CD4-positive, alpha-beta T cell treated with Interleukin-1 beta for 1 hour (primary cell): ENCODE data around the gene ROBO2.

Source experiments
- DNase-seq, 2 donors: peaks; one replicate each; pipeline ENCODE4 v3.0.0-alpha.2; 2020 to 2022

The ROBO2 gene

DNA sequence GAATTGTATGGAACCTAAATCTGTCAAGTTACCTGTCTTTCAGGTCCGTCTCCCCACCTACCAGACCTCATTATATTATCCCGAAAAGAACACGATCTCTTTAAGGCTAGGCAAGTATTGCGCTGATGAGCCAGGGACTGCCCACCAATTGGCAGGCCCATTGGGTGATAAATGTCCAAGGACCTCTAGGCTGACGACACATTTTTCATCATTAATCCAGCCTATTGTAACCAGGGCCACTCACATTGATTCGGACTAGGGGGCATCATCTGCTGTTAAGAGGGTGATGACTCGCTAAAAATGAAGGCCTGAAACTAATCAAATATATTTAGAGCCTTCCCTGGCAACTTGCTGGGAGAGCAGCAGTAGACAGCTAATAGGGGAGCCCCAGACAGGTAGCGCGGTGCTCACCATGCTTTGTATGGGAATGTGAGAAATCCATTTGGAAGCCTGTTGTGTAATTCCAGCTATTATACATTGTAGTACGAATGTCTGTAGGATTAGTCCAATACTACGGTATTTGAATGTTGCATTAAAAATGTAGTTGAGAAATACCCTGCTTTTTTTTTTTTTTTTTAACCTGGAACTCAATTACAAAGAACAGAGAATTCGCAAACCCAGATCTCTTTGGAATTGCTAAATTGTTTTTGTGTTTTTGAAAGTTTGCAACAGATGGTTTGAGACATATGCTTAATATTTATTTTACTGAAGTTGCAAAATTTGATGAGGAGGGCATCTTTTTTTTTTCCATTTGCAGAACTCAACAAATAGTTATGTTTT is 156.1 kb downstream of the ROBO2 start:
- DNase-seq, result no peak

DNA sequence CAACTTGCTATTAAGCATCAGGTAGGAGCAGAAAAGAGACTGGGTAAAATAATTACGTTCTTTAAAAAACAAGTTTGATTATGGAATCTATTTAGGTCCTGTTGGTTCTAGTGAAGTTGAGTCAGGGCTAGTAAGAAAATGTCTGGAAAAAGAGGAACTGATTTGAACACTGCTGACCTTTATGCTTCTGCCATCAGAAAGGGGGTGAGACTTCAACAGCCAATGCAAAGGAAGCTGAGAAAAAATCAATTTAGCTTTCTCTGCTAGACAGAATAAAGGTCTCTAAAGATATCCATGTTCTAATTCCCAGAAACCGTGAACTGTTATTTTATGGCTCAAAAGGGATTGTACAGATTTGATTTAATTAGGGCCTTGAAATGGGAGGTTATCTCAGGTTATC is 157.5 kb downstream of the ROBO2 start:
- no peak for DNase-seq

DNA sequence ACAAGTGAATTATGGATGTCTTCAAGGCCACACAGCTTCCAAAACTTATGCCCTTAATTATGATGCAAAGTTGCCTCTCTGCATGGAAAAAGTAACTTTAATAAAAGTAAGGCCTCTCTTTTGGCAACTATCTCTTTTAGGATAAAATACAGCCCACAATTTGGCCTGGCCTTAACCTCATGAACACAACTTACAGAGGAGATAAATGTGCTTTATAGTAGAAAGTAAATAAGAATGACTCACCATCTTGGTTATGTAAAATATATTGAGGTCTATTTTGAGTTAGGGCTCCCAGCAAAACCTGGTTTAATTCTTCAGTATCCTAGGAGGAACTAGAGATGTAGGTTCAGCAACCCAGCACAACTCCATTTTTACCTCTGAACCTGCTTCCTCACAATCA is 164.0 kb downstream of the ROBO2 start:
- DNase-seq, result no peak

- no peak for DNase-seq
Measured at GRCh38 chr3:77204788-77205187, 164.9 kb downstream of the ROBO2 start.

- DNase-seq, result no peak
Measured at GRCh38 chr3:77207753-77208152, 167.9 kb downstream of the ROBO2 start.

DNA sequence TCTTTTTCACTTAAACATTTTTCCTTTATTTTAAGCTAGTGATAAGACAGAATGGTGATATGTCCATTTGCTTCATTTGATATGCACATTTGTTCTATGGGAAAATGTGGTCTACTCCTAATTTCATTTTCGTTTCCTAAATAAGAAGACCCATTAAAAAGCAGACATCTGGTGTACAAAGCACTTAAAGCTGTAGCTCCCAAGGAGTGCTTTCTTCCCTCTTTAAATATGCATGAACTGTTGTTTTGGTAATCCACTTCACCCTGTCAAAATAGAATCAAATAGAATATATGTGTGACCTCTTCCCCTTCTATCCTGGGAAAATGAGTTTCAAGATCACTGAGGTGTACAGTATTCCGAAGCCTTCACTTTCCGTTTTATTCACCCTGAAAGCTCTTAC is 182.8 kb downstream of the ROBO2 start:
- no peak for DNase-seq

DNA sequence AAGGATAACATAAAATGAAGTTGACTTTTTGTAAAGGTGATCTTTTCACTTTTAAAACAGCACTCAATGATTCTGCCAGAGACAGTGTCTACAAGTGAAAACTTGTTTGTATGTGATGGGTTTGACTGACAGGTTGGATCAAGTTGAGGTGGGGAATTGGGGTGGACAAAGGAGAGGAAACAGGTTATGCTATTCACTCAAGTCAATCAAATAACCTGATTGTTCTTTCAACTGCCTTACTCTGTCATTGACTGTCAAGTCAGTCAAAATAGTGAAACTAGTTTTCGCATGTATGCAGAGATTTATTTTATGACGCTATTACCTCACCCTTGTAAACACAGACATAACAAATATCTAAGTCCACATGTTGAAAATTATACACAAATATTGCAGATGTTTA is 187.7 kb downstream of the ROBO2 start:
- DNase-seq, result no peak

- no peak for DNase-seq
Measured at GRCh38 chr3:77232557-77232956, 192.7 kb downstream of the ROBO2 start.

GRCh38 chr3:77234004-77234403 is 194.1 kb downstream of the ROBO2 start:
- DNase-seq, result no peak

GRCh38 chr3:77236118-77236517 is 196.2 kb downstream of the ROBO2 start:
- DNase-seq, result no peak

DNA sequence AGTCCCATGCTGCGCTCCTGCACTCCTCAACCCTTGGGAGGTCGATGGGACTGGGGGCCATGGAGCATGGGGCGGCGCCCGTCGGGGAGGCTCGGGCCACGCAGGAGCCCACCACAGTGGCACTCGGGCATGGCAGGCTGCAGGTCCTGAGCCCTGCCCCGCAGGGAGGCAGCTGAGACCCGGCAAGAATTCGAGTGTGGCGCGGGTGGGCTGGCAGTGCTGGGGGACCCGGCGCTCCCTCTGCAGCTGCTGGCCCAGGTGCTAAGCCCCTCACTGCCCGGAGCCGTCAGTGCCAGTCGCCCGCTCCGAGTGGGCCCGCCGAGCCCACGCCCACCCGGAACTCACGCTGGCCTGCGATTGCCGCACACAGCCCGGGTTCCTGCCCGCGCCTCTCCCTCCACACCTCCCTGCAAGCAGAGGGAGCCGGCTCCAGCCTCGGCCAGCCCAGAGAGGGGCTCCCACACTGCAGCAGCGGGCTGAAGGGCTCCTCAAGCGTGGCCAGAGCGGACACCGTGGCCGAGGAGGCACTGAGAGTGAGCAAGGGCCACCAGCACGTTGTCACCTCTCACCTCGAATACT is 200.3 kb downstream of the ROBO2 start:
- DNase-seq, result no peak

DNA sequence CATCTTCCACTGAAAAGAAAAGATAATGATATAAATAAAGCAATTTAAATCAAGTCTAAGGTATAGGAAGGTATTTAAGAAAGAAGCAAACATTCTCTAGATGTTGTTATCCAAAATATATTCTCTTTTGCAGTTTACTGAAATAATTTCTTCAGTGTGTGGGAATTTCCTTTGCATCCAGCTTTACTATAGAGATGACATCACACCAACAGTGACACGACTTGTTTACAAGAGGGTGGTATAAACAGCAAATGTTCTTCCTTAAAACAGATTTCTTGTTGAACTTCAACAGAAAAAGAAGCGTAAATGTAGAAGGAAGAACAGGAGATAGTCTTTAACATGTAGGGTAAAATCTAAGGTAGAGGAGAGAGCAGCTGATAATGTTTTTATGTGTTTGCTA is 202.5 kb downstream of the ROBO2 start:
- DNase-seq, result no peak

DNA sequence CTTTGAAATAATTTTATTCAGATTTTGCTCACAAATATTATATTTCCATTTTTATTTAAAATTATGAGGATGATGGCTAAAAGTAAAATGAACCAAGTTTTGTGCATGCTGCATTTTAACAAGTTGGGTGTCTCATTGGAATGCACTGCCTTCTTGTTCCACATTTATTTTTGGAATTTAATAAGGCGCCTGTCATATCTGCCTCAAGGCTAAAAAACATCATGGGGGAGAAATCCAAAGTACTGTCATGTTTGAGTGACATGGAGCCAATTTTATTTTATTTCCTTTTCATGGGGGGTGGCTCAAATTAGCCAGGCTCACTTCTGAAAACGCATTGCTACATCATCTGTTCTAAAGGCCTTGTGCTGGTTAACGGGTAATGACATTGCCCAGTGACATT is 205.1 kb downstream of the ROBO2 start:
- DNase-seq, result no peak

GRCh38 chr3:77247061-77247460 is 207.2 kb downstream of the ROBO2 start:
- DNase-seq, result no peak

GRCh38 chr3:77247817-77248216 is 207.9 kb downstream of the ROBO2 start:
- DNase-seq, result no peak

DNA sequence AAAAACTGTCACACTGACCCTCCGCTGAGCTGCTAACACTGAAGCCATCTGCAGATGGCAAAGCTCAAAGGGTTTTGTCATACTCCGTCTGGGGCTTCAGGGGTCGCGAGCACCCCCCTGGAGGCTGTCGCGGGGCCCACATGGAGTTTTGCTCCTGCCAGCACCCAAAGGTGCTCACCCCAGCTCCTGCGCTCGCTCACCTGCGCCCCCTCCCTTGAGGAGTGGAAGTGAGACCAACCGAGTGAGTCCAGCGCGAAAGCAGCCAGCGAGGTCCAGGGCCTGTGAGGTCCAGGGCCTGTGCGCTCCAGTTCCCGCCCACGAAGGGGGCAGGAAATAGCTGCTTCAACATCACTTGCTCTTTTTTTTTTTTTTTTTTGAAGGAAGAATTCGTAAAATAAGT is 208.5 kb downstream of the ROBO2 start:
- no peak for DNase-seq

GRCh38 chr3:77251136-77251535 is 211.2 kb downstream of the ROBO2 start:
- no peak for DNase-seq

DNA sequence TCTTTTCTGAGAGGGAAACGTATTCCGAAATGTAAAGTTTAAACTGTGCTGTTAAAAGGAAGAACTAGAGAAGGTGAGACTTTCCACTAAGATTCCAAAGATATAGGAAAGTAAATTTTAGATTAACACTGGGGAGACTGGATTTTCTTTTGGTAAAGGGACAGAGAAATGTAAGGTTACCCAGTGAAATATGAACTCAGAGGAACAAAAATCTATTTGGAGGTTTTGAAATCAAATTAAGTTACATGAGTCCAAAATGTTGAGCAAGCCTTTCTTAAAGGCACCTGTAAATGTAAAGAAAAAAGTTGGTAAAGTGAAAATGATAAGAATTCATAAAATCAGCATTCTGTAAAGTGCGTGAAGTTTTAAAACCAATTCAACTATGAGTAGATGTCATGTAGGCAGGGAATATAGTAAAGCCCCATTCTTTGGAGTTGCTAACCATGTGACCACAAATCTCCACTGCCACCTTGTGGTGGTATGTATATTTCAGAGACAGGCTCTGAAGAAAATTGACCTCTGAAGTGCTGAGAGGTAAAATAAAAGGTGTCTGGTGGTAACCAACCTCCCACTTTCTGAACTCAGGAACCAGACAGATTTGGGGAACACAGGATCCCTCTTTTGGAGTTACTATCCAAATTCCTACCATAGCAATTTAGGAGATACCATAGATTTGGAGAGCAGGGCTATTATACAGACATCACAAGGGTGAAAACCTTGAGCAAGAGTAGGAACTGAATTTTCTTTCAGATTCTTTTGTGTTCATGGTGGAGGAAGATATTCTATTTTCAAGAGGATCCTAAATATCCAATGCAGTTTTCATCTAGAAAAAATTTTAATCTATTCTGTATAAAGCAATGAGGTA is 215.3 kb downstream of the ROBO2 start:
- no peak for DNase-seq

- DNase-seq, result no peak
Measured at GRCh38 chr3:77256584-77257503, 216.9 kb downstream of the ROBO2 start.

DNA sequence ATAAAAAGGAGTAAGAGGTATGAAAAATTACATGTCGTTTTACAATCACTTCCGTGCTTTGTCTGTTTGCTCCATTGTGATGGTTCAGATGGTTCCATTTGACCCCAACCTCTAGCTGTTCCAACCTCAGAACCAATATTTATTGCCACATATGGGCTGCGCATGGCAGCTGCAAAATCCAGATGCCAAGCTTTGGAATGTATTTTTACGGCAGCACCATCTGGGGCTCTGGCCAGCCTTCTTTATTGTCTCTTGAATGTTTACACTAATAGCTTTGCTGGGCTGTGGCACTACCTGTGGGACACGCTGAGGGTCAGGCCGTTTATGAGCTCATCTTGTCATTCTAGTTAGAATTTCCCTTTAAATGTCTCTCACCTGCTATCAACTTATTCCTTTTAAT is 219.8 kb downstream of the ROBO2 start:
- no peak for DNase-seq

- no peak for DNase-seq
Measured at GRCh38 chr3:77262361-77262760, 222.5 kb downstream of the ROBO2 start.

DNA sequence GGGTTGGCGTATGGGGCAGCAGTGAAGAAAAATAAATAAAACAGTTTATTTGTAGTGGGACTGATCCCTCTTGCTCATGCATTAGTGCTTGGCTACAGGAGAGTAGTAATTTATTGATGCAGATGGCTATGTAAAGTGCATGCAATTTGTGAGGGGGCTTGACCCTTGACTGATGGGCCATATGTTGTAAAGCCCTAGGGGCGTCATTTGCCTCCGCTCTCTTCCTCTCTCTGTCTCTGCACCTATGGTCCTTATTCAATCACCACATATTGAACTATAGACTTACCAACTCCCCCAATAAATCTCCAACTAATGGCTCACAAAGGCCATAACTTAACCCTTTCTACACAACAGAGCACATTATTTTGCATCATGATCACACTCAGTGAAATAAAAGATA is 227.7 kb downstream of the ROBO2 start:
- no peak for DNase-seq

GRCh38 chr3:77271306-77271705 is 231.4 kb downstream of the ROBO2 start:
- DNase-seq, result no peak
